GM18868 (cell line): ENCODE data around the gene TNS1.

ENCODE experiments used
- ATAC-seq: cut with Tn5 transposase; IDR thresholded peaks from one replicate; pipeline ENCODE4 v1.9.1; 2021; ENCODE audit warnings: mild to moderate bottlenecking, moderate library complexity; ENCODE audit not compliant: unreplicated experiment

The TNS1 gene

GRCh38 chr2:217934321-217935131 is 68.3 kb downstream of the TNS1 start:
- ATAC-seq, result no peak

- no peak for ATAC-seq
Measured at GRCh38 chr2:217933617-217933993, 69.2 kb downstream of the TNS1 start.

- ATAC-seq, result no peak
Measured at GRCh38 chr2:217932803-217933616, 69.8 kb downstream of the TNS1 start.

GRCh38 chr2:217931846-217932560 is 70.8 kb downstream of the TNS1 start:
- ATAC-seq, result no peak

GRCh38 chr2:217930761-217931563 is 71.8 kb downstream of the TNS1 start:
- ATAC-seq, result no peak

- ATAC-seq, result no peak
Measured at GRCh38 chr2:217929757-217930707, 72.8 kb downstream of the TNS1 start.

GRCh38 chr2:217929272-217929671 is 73.5 kb downstream of the TNS1 start:
- ATAC-seq, result no peak

- ATAC-seq, result no peak
Measured at GRCh38 chr2:217928324-217929181, 74.2 kb downstream of the TNS1 start.

- no peak for ATAC-seq
Measured at GRCh38 chr2:217927601-217928323, 75.0 kb downstream of the TNS1 start.

- ATAC-seq, result no peak
Measured at GRCh38 chr2:217926801-217927200, 76.0 kb downstream of the TNS1 start.

GRCh38 chr2:217924346-217924901 is 78.4 kb downstream of the TNS1 start:
- ATAC-seq, result no peak

GRCh38 chr2:217923007-217923686 is 79.6 kb downstream of the TNS1 start:
- ATAC-seq, result no peak

- no peak for ATAC-seq
Measured at GRCh38 chr2:217922101-217923006, 80.4 kb downstream of the TNS1 start.

- ATAC-seq, result no peak
Measured at GRCh38 chr2:217920879-217921603, 81.8 kb downstream of the TNS1 start.

GRCh38 chr2:217919781-217920351 is 82.9 kb downstream of the TNS1 start:
- ATAC-seq, result no peak
